ENCODE measurements around the gene PEX11B. TPM values are rescaled to one million over a fixed set of nuclear protein-coding genes. Genes with fewer than 3 reads are reported as not detected.

PEX11B gene
- total and polyA plus RNA-seq, 11 donors: 17.7 to 29.8 (median 24.5) TPM

GRCh38 chr1:145916745-145917144 lies 1.8 kb downstream of the PEX11B start:
- Histone ChIP-seq H3K4me3 (peak overlapping the region in 1 of 12 donors; percentile 8), H3K27ac (no peak overlapping the region), H3K36me3 (peaks cover 0 to 58% (median 51%) of the 10 kb centered on the region in 9 donors), H3K27me3 (no peaks in the 10 kb centered on the region), H3K4me1 (peaks cover 5 to 29% (median 22%) of the 10 kb centered on the region in 12 donors), H3K9me3 (no peaks in the 10 kb centered on the region)
- intact Hi-C loops (cut with DNase I): loop anchor here in 6 of 10 donors (5.0 kb wide), 2 partner anchors 41 to 69 kb away; partner anchors contain the start of genes LIX1L (in 5 of the 6) and NUDT17 (in 2 of the 6)
- ATAC-seq (no peak), DNase-seq (no peak)
- WGBS, 4 donors: 71 to 79% (median 78%) methylated on average over 5 of the region's 5 CpGs
- no peak for TF ChIP-seq POLR2A (IDR thresholded peaks at IDR 0.05)
- TF ChIP-seq CTCF (IDR thresholded peaks at IDR 0.05): no peak

GRCh38 chr1:145912128-145912641 lies 6.3 kb downstream of the PEX11B start:
- Histone ChIP-seq H3K9me3 (no peaks in the 10 kb centered on the region), H3K27me3 (no peaks in the 10 kb centered on the region), H3K36me3 (peaks cover 0 to 66% (median 62%) of the 10 kb centered on the region in 9 donors), H3K4me3 (no peak overlapping the region), H3K4me1 (peaks cover 0 to 34% (median 23%) of the 10 kb centered on the region in 12 donors), H3K27ac (no peak overlapping the region)
- intact Hi-C loops (cut with DNase I): loop anchor here in 5 of 10 donors (5.0 kb wide), 3 partner anchors 55 to 100 kb away; partner anchors contain the start of genes NUDT17 (in 4 of the 5) and PIAS3 (in 1 of the 5)
- no peak for DNase-seq
- no peak for TF ChIP-seq CTCF (IDR thresholded peaks at IDR 0.05)
- no peak for TF ChIP-seq POLR2A (IDR thresholded peaks at IDR 0.05)
- WGBS, 4 donors: 72 to 80% (median 78%) methylated on average over 11 of the region's 11 CpGs
- ATAC-seq: no peak

GRCh38 chr1:145908653-145909052 lies 9.9 kb downstream of the PEX11B start:
- 24 to 64% (median 59%) methylated on average over 1 of the region's 1 CpG for WGBS, 4 donors

More at GRCh38 chr1:145908653-145909052, 9.9 kb downstream of the PEX11B start:
- Histone ChIP-seq H3K36me3 (peaks cover 0 to 32% (median 29%) of the 10 kb centered on the region in 9 donors), H3K9me3 (no peaks in the 10 kb centered on the region), H3K27me3 (no peaks in the 10 kb centered on the region), H3K27ac (peak overlapping the region in 7 of 12 donors; percentile 16 to 69 (median 57)), H3K4me3 (no peak overlapping the region), H3K4me1 (peaks cover 0 to 28% (median 19%) of the 10 kb centered on the region in 12 donors)
- no peak for ATAC-seq
- no peak for TF ChIP-seq CTCF (IDR thresholded peaks at IDR 0.05)
- TF ChIP-seq POLR2A (IDR thresholded peaks at IDR 0.05): no peak
- intact Hi-C loops (cut with DNase I): loop anchor here in 3 of 10 donors (2.0 to 5.0 kb wide), 2 partner anchors 16 to 51 kb away; partner anchors contain the start of gene PIAS3 (in 1 of the 3)
- DNase-seq: no peak

Data from heart left ventricle (tissue), 16 donors.